Endothelial cell of hepatic sinusoid (primary cell): ENCODE data around the gene DCAF16.

Source experiments
- in situ Hi-C: cut with HindIII; loops from 2 replicates; pipeline ENCODE4 v1.10.0; 2017; ENCODE audit warnings: low sequenced_read_pairs

DCAF16 gene

GRCh38 chr4:17785858-17786257 lies 24.7 kb downstream of the DCAF16 start:
- in situ Hi-C loops, result no loop called here

GRCh38 chr4:17781300-17782287 lies 29.0 kb downstream of the DCAF16 start, which contains the start of gene FAM184B:
TSS of gene FAM184B (minus strand) at chr4:17781621. CDS start at chr4:17781299, 322 bp downstream.
- in situ Hi-C loops, result no loop called here

GRCh38 chr4:17780501-17781299 lies 29.9 kb downstream of the DCAF16 start:
- in situ Hi-C loops, result no loop called here

GRCh38 chr4:17778431-17778830 lies 32.1 kb downstream of the DCAF16 start:
- in situ Hi-C loops, result no loop called here

GRCh38 chr4:17773135-17773698 lies 37.3 kb downstream of the DCAF16 start:
- in situ Hi-C loops, result no loop called here

- in situ Hi-C loops, result no loop called here
Measured at GRCh38 chr4:17771284-17771908, 39.2 kb downstream of the DCAF16 start.

- in situ Hi-C loops, result no loop called here
Measured at GRCh38 chr4:17770845-17771244, 39.7 kb downstream of the DCAF16 start.

GRCh38 chr4:17769406-17770174 lies 41.0 kb downstream of the DCAF16 start:
- in situ Hi-C loops, result no loop called here

- in situ Hi-C loops, result no loop called here
Measured at GRCh38 chr4:17766826-17767458, 43.6 kb downstream of the DCAF16 start.

GRCh38 chr4:17765514-17766286 lies 44.9 kb downstream of the DCAF16 start:
- in situ Hi-C loops, result no loop called here

- in situ Hi-C loops, result no loop called here
Measured at GRCh38 chr4:17763931-17764330, 46.6 kb downstream of the DCAF16 start.

GRCh38 chr4:17763416-17763815 lies 47.1 kb downstream of the DCAF16 start:
- in situ Hi-C loops, result no loop called here

- in situ Hi-C loops, result no loop called here
Measured at GRCh38 chr4:17762726-17763125, 47.8 kb downstream of the DCAF16 start.

- in situ Hi-C loops, result no loop called here
Measured at GRCh38 chr4:17761062-17761461, 49.5 kb downstream of the DCAF16 start.

GRCh38 chr4:17760626-17761025 lies 49.9 kb downstream of the DCAF16 start:
- in situ Hi-C loops, result no loop called here

- in situ Hi-C loops, result no loop called here
Measured at GRCh38 chr4:17758485-17758884, 52.1 kb downstream of the DCAF16 start.

- in situ Hi-C loops, result no loop called here
Measured at GRCh38 chr4:17757621-17758020, 52.9 kb downstream of the DCAF16 start.

GRCh38 chr4:17753646-17754045 lies 56.9 kb downstream of the DCAF16 start:
- in situ Hi-C loops, result loop anchor here (5.0 kb wide), 1 partner anchor 51 kb away; no protein-coding TSS in a partner anchor
